HG02885 (cell line): ENCODE results near the gene GLYATL3.
A peak's percentile ranks its signal among the peaks of the same experiment; 100 is the strongest.

ENCODE experiments used
- ATAC-seq: cut with Tn5 transposase; IDR thresholded peaks from one replicate; pipeline ENCODE4 v1.9.1; 2021; ENCODE audit warnings: mild to moderate bottlenecking; ENCODE audit not compliant: unreplicated experiment, poor library complexity

GLYATL3 gene

GRCh38 chr6:49541936-49542335, 42.2 kb downstream of the GLYATL3 start:
- ATAC-seq, result no peak

GRCh38 chr6:49543087-49543858, 43.5 kb downstream of the GLYATL3 start:
- ATAC-seq, result no peak

DNA sequence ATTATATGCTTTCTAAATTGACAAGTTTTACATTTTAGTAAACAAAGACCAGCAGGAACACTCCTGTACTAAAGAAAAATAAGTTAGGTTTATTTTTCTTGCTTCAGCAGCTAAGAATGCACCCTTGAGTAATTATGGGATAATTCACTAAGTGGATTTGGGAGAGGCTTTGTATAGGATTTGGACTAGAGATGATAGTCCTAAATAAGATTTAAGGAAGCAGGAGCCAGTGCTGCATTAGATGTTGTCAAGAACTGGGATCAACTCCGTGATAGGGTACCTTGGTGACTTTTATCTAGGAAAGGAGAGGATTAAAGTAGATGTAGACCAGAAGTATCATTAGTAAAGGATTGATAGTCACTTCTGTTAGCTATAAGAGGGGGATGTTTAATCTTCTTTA, 46.6 kb downstream of the GLYATL3 start:
- no peak for ATAC-seq

DNA sequence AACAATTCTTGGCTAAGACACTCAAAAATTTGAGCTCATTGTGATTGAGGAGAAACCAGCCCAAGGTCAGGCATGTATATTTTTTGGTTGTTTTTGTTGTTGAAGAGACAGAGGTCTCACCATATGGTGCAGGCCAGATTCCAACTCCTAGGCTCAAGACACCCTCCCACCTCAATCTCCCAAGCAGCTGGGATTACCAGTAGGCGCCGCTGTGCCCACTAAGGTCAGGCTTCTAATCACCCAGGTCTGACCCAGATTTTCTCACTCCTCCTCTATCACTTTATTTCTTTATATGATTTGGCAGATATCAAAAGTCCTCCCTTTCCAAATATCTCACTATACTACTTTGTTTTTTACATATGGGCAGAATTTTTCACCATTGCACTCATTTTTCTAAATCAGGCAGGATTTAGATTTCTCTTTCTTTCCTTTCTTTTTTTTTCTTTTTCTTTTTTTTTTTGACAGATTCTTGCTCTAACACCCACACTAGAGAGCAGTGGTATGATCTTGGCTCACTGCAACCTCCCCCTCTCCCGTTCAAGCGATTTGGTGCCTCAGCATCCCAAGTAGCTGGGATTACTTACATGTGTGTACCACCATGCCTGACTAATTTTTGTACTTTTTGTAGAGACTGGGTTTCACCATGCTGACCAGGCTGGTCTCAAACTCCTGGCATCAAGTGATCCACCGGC, 49.0 kb downstream of the GLYATL3 start:
- no peak for ATAC-seq

DNA sequence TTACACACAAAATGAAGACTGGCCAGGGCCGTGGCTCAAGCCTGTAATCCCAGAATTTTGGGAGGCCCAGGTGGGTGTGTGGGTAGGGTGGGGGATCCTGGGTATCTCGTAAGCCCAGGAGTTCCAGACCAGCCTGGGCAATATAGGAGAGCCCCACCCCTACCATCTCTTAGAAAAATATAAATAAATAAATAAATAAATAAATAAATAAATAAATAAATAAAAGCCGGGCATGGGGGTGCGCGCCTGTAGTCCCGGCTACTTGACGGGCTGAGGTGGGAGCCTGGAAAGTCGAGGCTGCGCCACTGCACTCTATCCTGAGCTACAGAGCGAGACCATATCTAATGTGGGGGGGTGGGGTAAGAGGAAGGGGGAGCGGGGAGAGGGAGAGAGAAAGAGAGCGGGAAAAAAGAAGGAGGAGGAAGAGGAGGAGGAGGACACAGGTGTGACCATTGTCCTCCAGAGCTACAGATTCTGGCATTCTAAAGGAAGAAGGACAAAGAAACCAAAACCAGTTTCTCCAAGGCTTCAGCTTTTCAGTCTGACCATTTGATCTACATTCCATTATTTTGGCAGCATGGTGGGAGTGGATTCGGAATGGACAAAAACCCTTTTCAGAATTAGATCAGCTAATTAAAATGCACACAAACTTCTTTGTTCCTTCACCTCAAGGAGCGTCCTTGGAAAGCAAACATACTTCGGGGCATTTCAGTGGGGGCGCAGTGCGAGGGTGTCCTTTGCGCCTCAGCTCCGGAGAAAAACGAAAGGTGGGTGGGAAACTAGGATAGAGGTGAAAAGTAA, 50.2 kb downstream of the GLYATL3 start:
- no peak for ATAC-seq

GRCh38 chr6:49550492-49551077, 50.9 kb downstream of the GLYATL3 start, which contains the start of gene C6orf141:
Gene C6orf141, plus strand, starts transcription at chr6:49550668. Its CDS starts 125 bp downstream, at chr6:49550793.
- ATAC-seq, result peak; percentile 64

GRCh38 chr6:49551078-49551865, 51.5 kb downstream of the GLYATL3 start:
- ATAC-seq, result peak; percentile 53

DNA sequence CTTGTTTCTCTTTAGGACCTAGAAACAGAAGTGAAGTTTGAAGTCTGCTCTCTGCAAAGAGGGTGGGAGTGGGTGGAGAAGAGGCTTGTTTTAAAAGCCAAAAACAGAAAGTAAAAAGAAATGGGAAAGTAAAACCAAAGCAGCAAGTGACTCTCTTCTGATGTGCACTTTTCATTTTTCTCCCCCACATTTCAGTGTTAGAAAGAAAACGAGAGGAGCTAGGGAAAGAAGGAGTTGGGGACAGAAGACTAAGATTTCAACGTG, 52.1 kb downstream of the GLYATL3 start:
- peak; percentile 61 for ATAC-seq

GRCh38 chr6:49552596-49552995, 52.9 kb downstream of the GLYATL3 start:
- ATAC-seq, result no peak

DNA sequence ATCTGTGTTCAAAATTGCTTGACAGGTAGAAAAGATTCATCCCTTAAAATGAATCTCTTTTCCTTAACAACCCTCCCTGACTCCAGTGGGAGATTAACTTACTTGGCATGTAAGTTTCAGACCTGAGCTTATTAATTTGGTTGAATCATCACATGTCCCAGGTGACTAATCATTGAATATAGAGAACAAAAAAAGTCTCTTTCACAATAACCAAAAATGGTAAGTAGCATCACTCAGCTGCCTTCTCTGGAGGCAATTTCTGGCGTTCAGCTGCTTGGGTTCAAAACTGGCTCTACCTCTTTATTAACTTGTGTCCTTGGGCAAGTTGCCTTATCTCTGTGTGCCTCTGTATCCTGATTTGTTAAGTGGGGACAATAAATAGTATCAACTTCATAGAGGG, 53.7 kb downstream of the GLYATL3 start:
- no peak for ATAC-seq

DNA sequence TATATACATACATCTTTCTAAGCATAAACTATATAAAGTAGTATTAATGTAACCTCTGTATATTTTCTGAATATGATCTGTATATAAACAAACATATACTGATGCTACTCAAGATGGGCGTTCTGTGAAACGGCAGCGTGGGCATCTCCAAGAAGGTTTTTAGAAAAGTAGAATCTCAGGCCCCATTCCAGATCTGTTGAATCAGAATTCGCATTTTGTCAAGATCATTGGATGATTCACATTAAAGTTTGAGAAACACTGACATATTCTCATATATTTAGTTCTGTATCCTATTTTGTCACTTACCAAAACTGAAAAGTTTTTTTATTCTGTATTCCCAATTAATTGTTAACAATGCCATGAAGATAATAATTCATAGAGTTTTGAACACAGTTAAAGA, 56.2 kb downstream of the GLYATL3 start:
- no peak for ATAC-seq

DNA sequence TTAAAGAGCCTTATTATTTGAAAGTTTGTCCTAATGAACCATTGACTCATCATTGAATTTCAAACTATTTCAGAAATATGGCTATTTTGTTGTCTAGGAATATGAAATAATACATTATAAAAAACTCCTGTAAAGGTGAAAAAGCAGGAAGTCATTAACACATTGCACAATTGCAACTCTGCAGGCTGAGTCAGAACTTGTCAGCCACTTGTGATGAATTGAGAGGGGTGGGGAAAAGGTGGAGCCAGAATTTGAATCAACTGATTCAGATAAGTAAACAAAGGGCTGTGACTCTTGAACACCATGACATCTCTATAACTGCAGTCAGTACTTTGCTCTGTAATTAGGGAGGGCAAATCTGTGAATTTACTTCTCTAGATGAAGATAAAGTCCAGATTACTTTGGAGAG, 56.7 kb downstream of the GLYATL3 start:
- ATAC-seq, result no peak

DNA sequence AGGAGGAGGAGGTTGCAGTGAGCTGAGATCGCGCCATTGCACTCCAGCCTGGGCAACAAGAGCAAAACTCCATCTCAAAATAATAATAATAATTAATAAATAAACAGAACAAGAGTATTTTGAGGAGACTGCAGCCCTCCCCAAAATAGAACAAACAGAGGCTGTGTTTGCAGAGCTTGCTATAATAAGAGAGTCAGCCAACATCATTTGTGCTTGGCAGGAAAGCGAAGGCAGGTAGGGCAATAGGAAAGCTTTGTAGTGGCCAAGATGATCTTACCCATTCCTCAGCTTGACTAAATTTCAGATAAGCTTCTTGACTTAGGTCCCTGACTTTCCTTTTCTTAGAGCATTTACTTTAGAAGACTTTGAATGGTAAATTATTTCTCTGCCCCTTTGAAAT, 57.5 kb downstream of the GLYATL3 start:
- ATAC-seq, result no peak

- ATAC-seq, result no peak
Observed at GRCh38 chr6:49558238-49558637, 58.5 kb downstream of the GLYATL3 start.

GRCh38 chr6:49563006-49563886, 63.5 kb downstream of the GLYATL3 start:
- ATAC-seq, result no peak

- ATAC-seq, result no peak
Observed at GRCh38 chr6:49564552-49564951, 64.8 kb downstream of the GLYATL3 start.

DNA sequence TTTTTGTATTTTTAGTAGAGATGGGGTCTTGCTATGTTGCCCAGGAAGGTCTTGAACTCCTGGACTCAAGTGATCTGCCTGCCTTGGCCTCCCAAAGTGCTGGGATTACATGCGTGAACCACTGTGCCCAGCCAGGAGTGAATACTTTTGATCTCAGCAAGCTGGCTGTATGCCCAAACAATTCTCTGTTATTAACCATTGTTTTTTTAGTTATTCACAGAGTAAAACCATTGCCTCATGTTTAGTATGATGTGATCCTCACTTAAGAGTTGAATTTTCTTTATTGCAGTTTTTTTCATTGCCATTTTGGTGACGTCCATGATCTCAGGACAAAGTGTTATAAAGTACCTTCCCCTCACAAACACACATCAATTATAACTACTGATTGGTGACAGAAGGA, 65.5 kb downstream of the GLYATL3 start:
- no peak for ATAC-seq

DNA sequence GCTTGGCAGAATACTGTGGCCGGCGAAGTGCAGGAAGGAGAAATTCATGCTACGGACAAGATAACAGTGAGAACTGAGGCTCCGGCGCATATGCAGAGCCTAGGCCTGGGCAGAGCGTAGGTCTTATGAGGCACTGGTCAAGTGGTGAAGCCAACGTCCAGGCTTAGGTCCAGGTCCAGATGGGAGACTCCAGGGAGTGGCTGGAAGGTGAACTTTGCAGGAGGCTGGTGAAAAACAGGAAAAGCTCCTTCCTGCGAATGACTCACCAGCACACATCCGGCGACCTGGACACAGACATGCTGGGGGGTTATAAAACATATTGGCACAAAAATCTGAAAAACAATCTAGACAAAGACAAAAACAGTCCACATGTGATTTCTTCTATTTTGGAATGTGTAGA, 66.1 kb downstream of the GLYATL3 start:
- ATAC-seq, result no peak

DNA sequence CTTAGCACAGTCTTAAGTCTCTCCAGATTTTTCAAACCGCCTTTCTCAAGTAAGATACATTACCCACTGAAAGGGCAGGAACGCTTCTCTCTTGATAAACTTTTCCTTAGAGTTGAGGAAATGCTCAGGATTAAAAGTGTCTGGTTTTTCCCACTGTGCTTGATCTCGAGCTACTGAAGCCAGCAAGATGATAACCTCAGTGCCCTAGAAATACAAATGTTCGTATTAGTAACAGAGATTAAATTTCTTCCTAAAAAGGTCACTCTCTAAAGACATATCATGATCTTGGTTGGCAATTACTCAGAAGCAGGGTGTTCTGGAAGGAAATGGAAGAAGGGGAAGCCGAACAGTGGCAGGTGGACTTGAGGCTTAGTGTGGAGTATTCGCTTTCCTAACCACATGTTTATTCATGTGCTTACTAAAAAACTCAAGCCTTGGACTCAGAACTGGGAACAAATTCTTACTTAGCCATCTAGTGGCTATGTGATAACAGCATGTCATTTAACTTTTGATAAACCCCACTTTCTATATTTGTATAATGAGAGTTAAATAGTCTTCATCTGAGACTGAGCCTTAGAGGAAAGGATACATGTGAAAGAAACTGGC, 70.9 kb downstream of the GLYATL3 start:
- no peak for ATAC-seq
